Measurements from ENCODE around the gene SAPCD2. TPM values are rescaled to one million over a fixed set of nuclear protein-coding genes. Genes with fewer than 3 reads are reported as not detected.

Gene SAPCD2
- total and polyA plus RNA-seq, 2 experiments from 2014 or later = 13.4 to 60.3 TPM

GRCh38 chr9:137040568-137040967 lies 29.8 kb downstream of the SAPCD2 start:
- peaks cover 14% of the 10 kb centered on the region for H3K27me3 ChIP-seq (ENCODE audit: insufficient read depth)
- no peaks in the 10 kb centered on the region for H3K9me3 Mint-ChIP-seq
- H3K4me3 Mint-ChIP-seq = no peak overlapping the region
- no peaks in the 10 kb centered on the region for H3K9me2 ChIP-seq (ENCODE audit: insufficient read depth)
- no peaks in the 10 kb centered on the region for H3F3A ChIP-seq (replicated peaks; ENCODE audit: low read depth)
- no peak for ATAC-seq
- no peak overlapping the region for H3K4me2 ChIP-seq
- H3K27ac ChIP-seq (ENCODE audit: low read depth) = no peak overlapping the region
- H4K20me1 ChIP-seq (replicated peaks; ENCODE audit: insufficient read depth) = no peaks in the 10 kb centered on the region; the same call in 1 of the 2 replicates
- no peak overlapping the region for H2AFZ ChIP-seq
- H3K36me3 Mint-ChIP-seq (ENCODE audit: low read depth) = no peaks in the 10 kb centered on the region; the same call in 2 of the 3 replicates
- TF ChIP-seq POLR2AphosphoS5 (IDR thresholded peaks at IDR 0.05; ENCODE audit: low read depth) (no peak), ZNF462 (CRISPR knock-in tag; IDR thresholded peaks at IDR 0.05) (no peak), ETS1 (IDR thresholded peaks at IDR 0.05) (no peak), STAT1 (IDR thresholded peaks at IDR 0.05; ENCODE audit: unreplicated experiment) (no peak)
- no peak overlapping the region for H3K27ac Mint-ChIP-seq
- no peaks in the 10 kb centered on the region for H3K36me3 ChIP-seq (ENCODE audit: insufficient read depth)
- H3K4me1 ChIP-seq (ENCODE audit: insufficient read depth) = peaks cover 7% of the 10 kb centered on the region; the same call in 1 of the 2 replicates
- no peak overlapping the region for H3K4me3 ChIP-seq
- no peak for DNase-seq (ENCODE audit: low spot score)
- H3K27me3 Mint-ChIP-seq (ENCODE audit: insufficient read depth, low read depth, poor library complexity) = peaks cover 15% of the 10 kb centered on the region
- peaks cover 7% of the 10 kb centered on the region; the same call in 1 of the 2 replicates for H3K79me2 ChIP-seq (replicated peaks; ENCODE audit: insufficient read depth)
- H3K4me1 Mint-ChIP-seq = peaks cover 4% of the 10 kb centered on the region; the same call in 1 of the 3 replicates
